ENCODE data around the gene TIMELESS. TPM values are rescaled to one million over a fixed set of nuclear protein-coding genes. Genes with fewer than 3 reads are reported as not detected.
"Not testable (repeated sequence)": the region's sequence is repeated elsewhere in the genome, so short reads cannot be mapped to it uniquely, and the experiment has no call there.

The TIMELESS gene
- total RNA-seq, 3 donors from 2014 or later: 7.7 to 14.3 (median 8.4) TPM

GRCh38 chr12:56408799-56409417, 40.3 kb downstream of the TIMELESS start:
- DNase-seq: no peak
- no peaks in the 10 kb centered on the region for H3K4me1 ChIP-seq (ENCODE audit: low read depth)
- intact Hi-C loops (cut with DNase I, micrococcal nuclease): no loop called here
- H3K4me3 ChIP-seq: no peak overlapping the region
- ATAC-seq: no peak
- no peaks in the 10 kb centered on the region for H3K36me3 ChIP-seq (ENCODE audit: low read depth)
- TF ChIP-seq, protein P1, sequence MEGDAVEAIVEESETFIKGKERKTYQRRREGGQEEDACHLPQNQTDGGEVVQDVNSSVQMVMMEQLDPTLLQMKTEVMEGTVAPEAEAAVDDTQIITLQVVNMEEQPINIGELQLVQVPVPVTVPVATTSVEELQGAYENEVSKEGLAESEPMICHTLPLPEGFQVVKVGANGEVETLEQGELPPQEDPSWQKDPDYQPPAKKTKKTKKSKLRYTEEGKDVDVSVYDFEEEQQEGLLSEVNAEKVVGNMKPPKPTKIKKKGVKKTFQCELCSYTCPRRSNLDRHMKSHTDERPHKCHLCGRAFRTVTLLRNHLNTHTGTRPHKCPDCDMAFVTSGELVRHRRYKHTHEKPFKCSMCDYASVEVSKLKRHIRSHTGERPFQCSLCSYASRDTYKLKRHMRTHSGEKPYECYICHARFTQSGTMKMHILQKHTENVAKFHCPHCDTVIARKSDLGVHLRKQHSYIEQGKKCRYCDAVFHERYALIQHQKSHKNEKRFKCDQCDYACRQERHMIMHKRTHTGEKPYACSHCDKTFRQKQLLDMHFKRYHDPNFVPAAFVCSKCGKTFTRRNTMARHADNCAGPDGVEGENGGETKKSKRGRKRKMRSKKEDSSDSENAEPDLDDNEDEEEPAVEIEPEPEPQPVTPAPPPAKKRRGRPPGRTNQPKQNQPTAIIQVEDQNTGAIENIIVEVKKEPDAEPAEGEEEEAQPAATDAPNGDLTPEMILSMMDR (IDR thresholded peaks at IDR 0.05): no peak
- no peaks in the 10 kb centered on the region for H3K9me3 ChIP-seq

DNA sequence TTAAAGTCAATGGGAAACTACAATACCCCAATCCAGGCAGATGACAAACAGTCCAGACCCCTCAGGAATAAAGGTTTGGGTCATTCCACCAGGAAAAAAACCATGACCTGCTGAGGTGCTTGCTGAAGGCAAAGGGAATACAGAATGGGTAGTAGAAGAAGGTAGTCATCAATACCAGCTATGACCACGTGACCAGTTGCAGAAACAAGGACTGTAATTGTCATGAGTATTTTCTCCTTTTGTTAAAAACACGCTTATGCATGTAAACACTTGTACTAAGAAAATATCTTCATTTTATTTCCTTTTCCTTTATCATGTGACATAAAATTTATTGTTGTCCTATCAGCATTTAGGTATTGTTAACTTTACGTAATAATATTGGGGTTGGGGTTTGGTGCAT, 45.0 kb downstream of the TIMELESS start:
- H3K36me3 ChIP-seq (ENCODE audit: low read depth); H3K4me1 ChIP-seq (ENCODE audit: low read depth); H3K4me3 ChIP-seq; ATAC-seq; DNase-seq; H3K9me3 ChIP-seq; intact Hi-C loops (cut with DNase I, micrococcal nuclease): not testable (repeated sequence)

DNA sequence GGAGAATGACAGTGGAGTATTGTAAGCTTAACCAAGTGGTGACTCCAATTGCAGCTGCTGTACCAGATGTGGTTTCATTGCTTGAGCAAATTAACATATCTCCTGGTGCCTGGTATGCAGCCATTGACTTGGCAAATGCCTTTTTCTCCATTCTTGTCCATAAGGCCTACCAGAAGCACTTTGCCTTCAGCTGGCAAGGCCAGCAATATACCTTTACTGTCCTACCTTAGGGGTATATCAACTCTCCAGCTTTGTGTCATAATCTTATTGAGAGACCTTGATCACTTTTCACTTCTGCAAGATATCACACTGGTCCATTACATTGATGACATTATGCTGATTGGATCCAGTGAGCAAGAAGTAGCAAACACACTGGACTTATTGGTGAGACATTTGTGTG, 47.6 kb downstream of the TIMELESS start:
- H3K9me3 ChIP-seq; DNase-seq; intact Hi-C loops (cut with DNase I, micrococcal nuclease); H3K4me3 ChIP-seq; ATAC-seq; H3K36me3 ChIP-seq (ENCODE audit: low read depth); H3K4me1 ChIP-seq (ENCODE audit: low read depth): not testable (repeated sequence)

DNA sequence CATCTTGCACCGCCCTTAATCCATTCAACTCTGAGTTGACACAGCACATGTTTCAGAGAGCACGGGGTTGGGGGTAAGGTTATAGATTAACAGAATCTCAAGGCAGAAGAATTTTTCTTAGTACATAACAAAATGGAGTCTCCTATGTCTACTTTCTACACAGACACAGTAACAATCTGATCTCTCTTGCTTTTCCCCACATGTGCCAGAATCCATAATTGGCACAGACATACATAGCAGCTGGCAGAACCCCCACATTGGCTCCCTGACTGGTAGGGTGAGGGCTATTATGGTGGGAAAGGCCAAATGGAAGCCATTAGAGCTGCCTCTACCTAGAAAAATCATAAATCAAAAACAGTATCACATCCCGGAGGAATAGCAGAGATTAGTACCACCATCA, 48.1 kb downstream of the TIMELESS start:
- ATAC-seq; H3K4me1 ChIP-seq (ENCODE audit: low read depth); intact Hi-C loops (cut with DNase I, micrococcal nuclease); H3K4me3 ChIP-seq; H3K9me3 ChIP-seq; DNase-seq; H3K36me3 ChIP-seq (ENCODE audit: low read depth): not testable (repeated sequence)

- ATAC-seq; intact Hi-C loops (cut with DNase I, micrococcal nuclease): not testable (repeated sequence)
These were observed 49.8 kb downstream of the TIMELESS start for GRCh38 chr12:56399466-56399865.

DNA sequence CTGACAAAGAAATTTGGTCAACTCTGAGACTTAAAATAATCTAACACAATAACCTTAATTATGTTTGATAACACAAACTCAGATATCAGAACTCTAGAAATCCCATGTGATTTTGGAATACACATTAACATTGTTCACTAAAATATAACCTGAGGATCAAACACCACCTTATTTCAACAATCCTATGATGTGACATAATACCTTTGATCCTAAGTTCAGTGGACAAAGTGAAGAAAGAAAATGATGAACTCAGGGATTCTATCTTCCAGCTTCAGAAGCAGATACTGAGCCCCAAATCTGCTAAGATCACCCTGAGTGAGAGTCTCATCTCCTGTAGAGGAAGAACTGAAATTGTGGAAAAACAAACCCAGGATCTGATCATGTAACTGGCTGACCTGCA, 50.9 kb downstream of the TIMELESS start:
- Histone ChIP-seq H3K9me3 (peaks cover 4% of the 10 kb centered on the region), H3K4me1 (ENCODE audit: low read depth) (no peaks in the 10 kb centered on the region), H3K4me3 (no peak overlapping the region), H3K36me3 (ENCODE audit: low read depth) (no peaks in the 10 kb centered on the region)
- ATAC-seq: no peak
- intact Hi-C loops (cut with DNase I, micrococcal nuclease): no loop called here
- TF ChIP-seq, protein P1 (IDR thresholded peaks at IDR 0.05): no peak
- no peak for DNase-seq

More at GRCh38 chr12:56399466-56399865, 49.8 kb downstream of the TIMELESS start:
- not testable (repeated sequence) for H3K36me3 ChIP-seq (ENCODE audit: low read depth); H3K4me1 ChIP-seq (ENCODE audit: low read depth); DNase-seq; H3K4me3 ChIP-seq; H3K9me3 ChIP-seq

DNA sequence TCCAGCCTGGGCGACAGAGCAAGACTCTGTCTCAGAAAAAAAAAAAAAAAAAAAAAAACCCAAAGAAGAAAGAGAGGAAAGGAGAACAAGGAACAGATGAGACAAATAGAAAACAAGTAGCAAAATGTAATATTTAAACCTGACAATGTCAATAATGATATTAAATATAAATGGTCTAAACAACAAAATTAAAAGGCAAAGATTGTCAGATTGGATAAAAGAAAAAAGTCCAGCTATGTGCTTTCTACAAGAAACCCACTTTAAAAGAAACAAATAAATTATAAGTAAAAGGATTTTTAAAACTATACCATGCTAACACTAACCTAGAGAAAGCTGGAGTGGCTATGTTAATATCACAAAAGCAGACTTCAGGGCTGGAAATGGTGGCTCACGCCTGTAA, 56.9 kb downstream of the TIMELESS start:
- intact Hi-C loops (cut with DNase I, micrococcal nuclease): no loop called here
- H3K4me3 ChIP-seq: no peak overlapping the region
- no peaks in the 10 kb centered on the region for H3K9me3 ChIP-seq
- no peaks in the 10 kb centered on the region for H3K36me3 ChIP-seq (ENCODE audit: low read depth)
- ATAC-seq: no peak
- no peaks in the 10 kb centered on the region for H3K4me1 ChIP-seq (ENCODE audit: low read depth)
- TF ChIP-seq, protein P1 (IDR thresholded peaks at IDR 0.05): no peak
- no peak for DNase-seq

- no peaks in the 10 kb centered on the region for H3K36me3 ChIP-seq (ENCODE audit: low read depth)
- DNase-seq: no peak
- H3K9me3 ChIP-seq: no peaks in the 10 kb centered on the region
- no peak for ATAC-seq
- no peaks in the 10 kb centered on the region for H3K4me1 ChIP-seq (ENCODE audit: low read depth)
- TF ChIP-seq, protein P1 (IDR thresholded peaks at IDR 0.05): no peak
- H3K4me3 ChIP-seq: no peak overlapping the region
- intact Hi-C loops (cut with DNase I, micrococcal nuclease): no loop called here
These were observed 57.5 kb downstream of the TIMELESS start for GRCh38 chr12:56391721-56392120.

Data from mucosa of descending colon (tissue), 3 donors.